HEK293T (cell line): ENCODE data around the gene CDH26.

Experiments
- CTCF ChIA-PET: fragments of 350-600 bp; formaldehyde crosslinking; extraction: SDS; loops from one replicate; lab custom pipeline; 2021; ENCODE audit warnings: antibody characterized with exemption, inconsistent platforms; lab: Yijun Ruan, JAX
- POLR2A ChIA-PET: fragments of 350-600 bp; formaldehyde crosslinking; extraction: SDS; loops from one replicate; lab custom pipeline; 2020; ENCODE audit warnings: antibody characterized with exemption, inconsistent platforms; lab: Yijun Ruan, JAX
- DNase-seq: peaks from one replicate; pipeline ENCODE4 v3.0.0; 2012; ENCODE audit warnings: mixed read lengths; ENCODE audit errors: extremely low spot score
- ARNT ChIP-seq: fragments of 450-650 bp; IDR thresholded peaks from 2 replicates; pipeline ENCODE4 v1.6.1; 2017; ENCODE audit warnings: mild to moderate bottlenecking
- BHLHE40 ChIP-seq: fragments of 450-650 bp; IDR thresholded peaks from 2 replicates; pipeline ENCODE4 v1.6.1; 2016; ENCODE audit warnings: mild to moderate bottlenecking, moderate library complexity, borderline replicate concordance
- CTBP1 ChIP-seq: fragments of 450-650 bp; IDR thresholded peaks from 2 replicates; pipeline ENCODE4 v1.6.1; 2016; ENCODE audit warnings: borderline replicate concordance
- ELF4 ChIP-seq: fragments of 450-650 bp; IDR thresholded peaks from 2 replicates; pipeline ENCODE4 v1.6.1; 2017; ENCODE audit warnings: antibody characterized with exemption
- FOXA1 ChIP-seq: fragments of 450-650 bp; IDR thresholded peaks from 2 replicates; pipeline ENCODE4 v1.6.1; 2016; ENCODE audit warnings: mild to moderate bottlenecking
- FOXK2 ChIP-seq: fragments of 450-650 bp; IDR thresholded peaks from 2 replicates; pipeline ENCODE4 v1.6.1; 2016; ENCODE audit warnings: mild to moderate bottlenecking
- FOXM1 ChIP-seq: fragments of 450-650 bp; IDR thresholded peaks from 2 replicates; pipeline ENCODE4 v1.6.1; 2017; ENCODE audit warnings: mild to moderate bottlenecking, borderline replicate concordance
- HDGF ChIP-seq: fragments of 450-650 bp; IDR thresholded peaks from 2 replicates; pipeline ENCODE4 v1.6.1; 2017; ENCODE audit warnings: antibody characterized with exemption, borderline replicate concordance
- L3MBTL2 ChIP-seq: fragments of 450-650 bp; conservative IDR thresholded peaks from 2 replicates; pipeline ENCODE4 v1.6.1; 2016; ENCODE audit warnings: mild to moderate bottlenecking
- LEF1 ChIP-seq: fragments of 450-650 bp; IDR thresholded peaks from 2 replicates; pipeline ENCODE4 v1.6.1; 2017; ENCODE audit warnings: mild to moderate bottlenecking, borderline replicate concordance
- NFRKB ChIP-seq: fragments of 450-650 bp; IDR thresholded peaks from 2 replicates; pipeline ENCODE4 v1.6.1; 2016; ENCODE audit warnings: mild to moderate bottlenecking, moderate library complexity
- SP1 ChIP-seq: fragments of 450-650 bp; IDR thresholded peaks from 2 replicates; pipeline ENCODE4 v1.6.1; 2017
- SUZ12 ChIP-seq: fragments of 450-650 bp; IDR thresholded peaks from 2 replicates; pipeline ENCODE4 v1.6.1; 2016; ENCODE audit warnings: mild to moderate bottlenecking
- TARDBP ChIP-seq: fragments of 450-650 bp; IDR thresholded peaks from 2 replicates; pipeline ENCODE4 v1.6.1; 2016
- ZNF384 ChIP-seq: fragments of 450-650 bp; IDR thresholded peaks from 2 replicates; pipeline ENCODE4 v1.6.1; 2016
- TF ChIP-seq, protein P1 (sequence below): fragments of 450-650 bp; IDR thresholded peaks from 2 replicates; pipeline ENCODE4 v1.6.1; 2016

The CDH26 gene

GRCh38 chr20:59962155-59962554, 3.9 kb downstream of the CDH26 start:
- DNase-seq, result no peak
- ChIA-PET POLR2A (no interaction called here), CTCF (no interaction called here)
- TF ChIP-seq CTBP1, result no peak
- no peak for TF ChIP-seq HDGF
- no peak for TF ChIP-seq NFRKB
- TF ChIP-seq TARDBP, result no peak
- no peak for TF ChIP-seq SP1
- TF ChIP-seq, protein P1, sequence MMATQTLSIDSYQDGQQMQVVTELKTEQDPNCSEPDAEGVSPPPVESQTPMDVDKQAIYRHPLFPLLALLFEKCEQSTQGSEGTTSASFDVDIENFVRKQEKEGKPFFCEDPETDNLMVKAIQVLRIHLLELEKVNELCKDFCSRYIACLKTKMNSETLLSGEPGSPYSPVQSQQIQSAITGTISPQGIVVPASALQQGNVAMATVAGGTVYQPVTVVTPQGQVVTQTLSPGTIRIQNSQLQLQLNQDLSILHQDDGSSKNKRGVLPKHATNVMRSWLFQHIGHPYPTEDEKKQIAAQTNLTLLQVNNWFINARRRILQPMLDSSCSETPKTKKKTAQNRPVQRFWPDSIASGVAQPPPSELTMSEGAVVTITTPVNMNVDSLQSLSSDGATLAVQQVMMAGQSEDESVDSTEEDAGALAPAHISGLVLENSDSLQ, result no peak
- TF ChIP-seq ELF4, result no peak
- no peak for TF ChIP-seq SUZ12
- TF ChIP-seq FOXK2, result no peak
- no peak for TF ChIP-seq ZNF384
- no peak for TF ChIP-seq FOXA1
- no peak for TF ChIP-seq BHLHE40
- TF ChIP-seq FOXM1, result no peak
- TF ChIP-seq LEF1, result no peak

GRCh38 chr20:59966428-59966827, 8.2 kb downstream of the CDH26 start:
- ChIA-PET POLR2A (no interaction called here), CTCF (no interaction called here)
- no peak for DNase-seq
- TF ChIP-seq, protein P1, result no peak
- TF ChIP-seq SP1, result no peak
- TF ChIP-seq FOXK2, result no peak
- TF ChIP-seq ZNF384, result no peak
- TF ChIP-seq L3MBTL2, result no peak
- no peak for TF ChIP-seq SUZ12
- TF ChIP-seq CTBP1, result no peak
- TF ChIP-seq TARDBP, result no peak
- no peak for TF ChIP-seq HDGF
- no peak for TF ChIP-seq FOXM1
- TF ChIP-seq NFRKB, result no peak
- no peak for TF ChIP-seq LEF1
- no peak for TF ChIP-seq FOXA1
- no peak for TF ChIP-seq ELF4
- no peak for TF ChIP-seq BHLHE40
- TF ChIP-seq ARNT, result no peak

GRCh38 chr20:59971428-59971827, 13.2 kb downstream of the CDH26 start:
- TF ChIP-seq HDGF (no peak), NFRKB (no peak), FOXA1 (no peak), BHLHE40 (no peak), ZNF384 (no peak), L3MBTL2 (no peak), CTBP1 (no peak), TARDBP (no peak), LEF1 (no peak), SP1 (no peak)
- CTCF ChIA-PET, result no interaction called here
- POLR2A ChIA-PET, result no interaction called here
- DNase-seq, result no peak

- no peak for TF ChIP-seq BHLHE40
- TF ChIP-seq FOXM1, result no peak
- TF ChIP-seq L3MBTL2, result no peak
- TF ChIP-seq FOXK2, result no peak
- TF ChIP-seq SUZ12, result no peak
- TF ChIP-seq ELF4, result no peak
- no peak for TF ChIP-seq FOXA1
- TF ChIP-seq HDGF, result no peak
- DNase-seq, result no peak
- ChIA-PET POLR2A (no interaction called here), CTCF (no interaction called here)
Observed at GRCh38 chr20:59972037-59972801, 14.0 kb downstream of the CDH26 start.

GRCh38 chr20:59976156-59976782, 18.0 kb downstream of the CDH26 start:
- TF ChIP-seq FOXK2 (no peak), NFRKB (no peak), LEF1 (no peak), SUZ12 (no peak), SP1 (no peak), FOXM1 (no peak), TARDBP (no peak), CTBP1 (no peak), FOXA1 (no peak), ELF4 (no peak), BHLHE40 (no peak), ARNT (no peak), L3MBTL2 (no peak), ZNF384 (no peak), HDGF (no peak)
- TF ChIP-seq, protein P1, result no peak
- DNase-seq, result no peak
- ChIA-PET CTCF (no interaction called here), POLR2A (no interaction called here)
